RWPE1 (cell line): Measurements from ENCODE around the gene CASKIN1.

Experiments used
- CTCF ChIA-PET: fragments of 350-600 bp; sonication (Branson Sonifier 250); formaldehyde crosslinking; extraction: SDS; loops from one replicate; lab custom pipeline; 2021; lab: Yijun Ruan, JAX
- POLR2A ChIA-PET: fragments of 400-600 bp; formaldehyde crosslinking; extraction: SDS; loops from one replicate; lab custom pipeline; 2020; ENCODE audit warnings: antibody characterized with exemption; ENCODE audit not compliant: low non-redundant PET; lab: Yijun Ruan, JAX
- DNase-seq: peaks from one replicate; pipeline ENCODE4 v3.0.0; 2012; ENCODE audit warnings: low spot score
- H3K27ac ChIP-seq: fragments of 450-650 bp; 2 replicates; pipeline ENCODE4 v1.5.1; 2017
- TF ChIP-seq, protein P1 (sequence below): fragments of 450-650 bp; conservative IDR thresholded peaks from 2 replicates; pipeline ENCODE4 v1.5.1; 2017; ENCODE audit warnings: low read depth, mild to moderate bottlenecking

The CASKIN1 gene

DNA sequence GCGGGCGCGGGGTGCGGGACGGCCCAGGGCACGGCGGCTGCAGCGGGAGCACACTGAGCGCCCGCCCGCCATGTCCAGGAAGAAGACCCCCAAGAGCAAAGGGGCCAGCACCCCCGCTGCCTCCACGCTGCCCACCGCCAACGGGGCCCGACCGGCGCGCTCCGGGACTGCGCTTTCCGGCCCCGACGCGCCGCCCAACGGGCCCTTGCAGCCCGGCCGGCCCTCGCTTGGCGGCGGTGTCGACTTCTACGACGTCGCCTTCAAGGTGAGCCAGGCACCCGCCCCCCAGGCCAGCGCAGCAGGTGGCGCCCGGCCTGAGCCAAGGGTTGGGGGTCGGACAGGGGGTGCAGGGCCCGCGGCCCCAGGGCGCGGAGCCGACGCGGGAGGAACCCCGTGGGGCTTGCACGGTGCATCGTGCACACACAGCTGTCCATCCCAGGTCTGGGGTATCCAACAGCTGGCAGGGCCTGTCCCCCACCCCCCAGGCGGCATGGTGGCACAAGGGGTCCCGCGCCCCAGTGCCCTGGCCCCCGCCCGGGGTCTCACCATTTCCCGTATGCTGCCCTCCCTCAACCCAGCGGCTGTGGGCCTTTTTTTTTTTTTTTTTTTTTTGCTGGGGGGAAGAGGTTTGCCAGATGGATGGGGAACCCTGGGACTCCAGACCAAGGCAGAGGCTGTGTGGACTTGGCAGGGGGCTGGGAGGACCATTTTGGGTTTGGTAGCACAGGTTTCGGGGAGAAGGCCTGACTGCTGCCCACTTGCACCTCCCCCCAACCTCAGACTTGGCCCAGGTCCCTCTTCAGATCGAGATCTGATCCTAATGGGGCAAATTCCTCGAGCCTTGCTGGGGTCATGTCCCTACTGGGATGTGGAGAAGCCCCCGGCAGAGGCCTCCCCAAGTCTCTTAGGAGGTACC is 47.4 kb downstream of the CASKIN1 start:
- POLR2A ChIA-PET: no interaction called here
- peak overlapping the region; percentile 100 for H3K27ac ChIP-seq
- CTCF ChIA-PET: interaction anchor here (0.6 to 1.9 kb wide), 3 partner anchors 8 to 126 kb away, joined by 3 to 8 read pairs (median 5); no protein-coding TSS in a partner anchor
- DNase-seq: no peak
- TF ChIP-seq, protein P1, sequence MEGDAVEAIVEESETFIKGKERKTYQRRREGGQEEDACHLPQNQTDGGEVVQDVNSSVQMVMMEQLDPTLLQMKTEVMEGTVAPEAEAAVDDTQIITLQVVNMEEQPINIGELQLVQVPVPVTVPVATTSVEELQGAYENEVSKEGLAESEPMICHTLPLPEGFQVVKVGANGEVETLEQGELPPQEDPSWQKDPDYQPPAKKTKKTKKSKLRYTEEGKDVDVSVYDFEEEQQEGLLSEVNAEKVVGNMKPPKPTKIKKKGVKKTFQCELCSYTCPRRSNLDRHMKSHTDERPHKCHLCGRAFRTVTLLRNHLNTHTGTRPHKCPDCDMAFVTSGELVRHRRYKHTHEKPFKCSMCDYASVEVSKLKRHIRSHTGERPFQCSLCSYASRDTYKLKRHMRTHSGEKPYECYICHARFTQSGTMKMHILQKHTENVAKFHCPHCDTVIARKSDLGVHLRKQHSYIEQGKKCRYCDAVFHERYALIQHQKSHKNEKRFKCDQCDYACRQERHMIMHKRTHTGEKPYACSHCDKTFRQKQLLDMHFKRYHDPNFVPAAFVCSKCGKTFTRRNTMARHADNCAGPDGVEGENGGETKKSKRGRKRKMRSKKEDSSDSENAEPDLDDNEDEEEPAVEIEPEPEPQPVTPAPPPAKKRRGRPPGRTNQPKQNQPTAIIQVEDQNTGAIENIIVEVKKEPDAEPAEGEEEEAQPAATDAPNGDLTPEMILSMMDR: no peak

DNA sequence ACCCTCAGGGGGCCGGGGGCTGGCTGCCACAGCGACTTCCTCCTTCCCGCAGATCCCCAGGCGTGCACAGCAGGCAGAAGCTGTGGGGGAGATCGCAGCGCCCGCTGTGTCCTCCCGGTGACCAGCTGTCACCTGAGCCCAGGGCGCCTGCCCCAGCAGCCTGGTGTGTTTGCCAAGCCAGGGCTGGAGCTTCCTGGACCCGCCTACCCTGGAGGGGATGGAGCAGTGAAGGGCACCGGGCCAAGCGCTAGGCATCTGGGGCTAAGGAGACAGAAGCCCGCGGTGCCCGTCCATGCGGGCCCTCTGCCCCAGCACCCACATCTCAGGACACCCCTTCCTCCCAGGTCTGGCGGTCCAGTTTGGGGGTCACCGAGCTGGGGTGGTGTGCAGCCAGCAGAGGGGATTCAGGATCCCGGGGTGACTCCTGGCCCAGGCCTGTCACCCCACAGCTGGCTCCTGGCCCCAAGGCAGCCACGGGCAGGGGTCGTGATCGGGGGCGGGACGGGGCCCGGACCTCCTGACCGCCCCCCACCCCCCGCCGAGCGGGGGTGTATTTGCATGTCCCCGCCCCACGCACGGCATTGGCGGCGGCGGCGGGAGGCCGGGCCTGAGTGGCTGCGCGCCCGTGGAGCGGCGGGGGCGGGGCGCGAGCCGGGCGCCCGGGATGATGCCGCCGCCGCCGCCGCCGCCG is 48.3 kb downstream of the CASKIN1 start, which contains the start of gene RAB26:
Gene RAB26 (plus strand): TSS at position 645 of the 691 bp plus-strand sequence. CDS start 159 bp downstream, outside the sequence.
- TF ChIP-seq, protein P1: no peak
- ChIA-PET POLR2A (no interaction called here), CTCF (no interaction called here)

DNA sequence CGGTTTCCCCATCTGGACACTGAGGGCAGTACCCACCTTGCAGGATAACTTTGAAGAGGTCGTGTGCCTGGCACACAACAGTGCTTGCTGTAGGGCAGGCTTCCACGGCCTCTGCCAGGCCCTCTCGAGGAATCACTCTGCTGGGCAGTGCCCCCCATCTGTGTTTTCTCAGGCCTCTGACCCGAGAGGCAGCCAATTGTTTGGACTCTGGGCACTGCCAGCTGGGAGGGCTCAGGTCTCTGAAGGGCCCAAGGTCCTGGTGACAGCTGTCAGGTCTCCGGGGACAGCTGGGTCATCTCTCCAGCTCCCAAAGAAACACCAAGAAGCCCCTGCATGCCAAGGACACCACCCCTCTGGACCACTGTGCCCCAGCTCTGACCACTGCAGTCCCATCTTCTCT is 49.0 kb downstream of the CASKIN1 start:
- TF ChIP-seq, protein P1: no peak

More for the DNA sequence above, 48.3 kb downstream of the CASKIN1 start, which contains the start of gene RAB26:
- peak within 1 kb of the TSS; percentile 100 for H3K27ac ChIP-seq
- DNase-seq: peak; percentile 75

GRCh38 chr16:2145843-2146242 is 50.6 kb downstream of the CASKIN1 start:
- DNase-seq: no peak
- CTCF ChIA-PET: interaction anchor here (0.6 to 1.4 kb wide), 2 partner anchors 116 to 123 kb away, joined by 3 to 6 read pairs; no protein-coding TSS in a partner anchor
- POLR2A ChIA-PET: no interaction called here
- H3K27ac ChIP-seq: peak overlapping the region; percentile 100
- TF ChIP-seq, protein P1: no peak

More for the DNA sequence above, 49.0 kb downstream of the CASKIN1 start:
- H3K27ac ChIP-seq: peak overlapping the region; percentile 100
- CTCF ChIA-PET: interaction anchor here (1.4 kb wide), 1 partner anchor 125 kb away, joined by 6 read pairs; no protein-coding TSS in a partner anchor
- POLR2A ChIA-PET: no interaction called here
- no peak for DNase-seq

DNA sequence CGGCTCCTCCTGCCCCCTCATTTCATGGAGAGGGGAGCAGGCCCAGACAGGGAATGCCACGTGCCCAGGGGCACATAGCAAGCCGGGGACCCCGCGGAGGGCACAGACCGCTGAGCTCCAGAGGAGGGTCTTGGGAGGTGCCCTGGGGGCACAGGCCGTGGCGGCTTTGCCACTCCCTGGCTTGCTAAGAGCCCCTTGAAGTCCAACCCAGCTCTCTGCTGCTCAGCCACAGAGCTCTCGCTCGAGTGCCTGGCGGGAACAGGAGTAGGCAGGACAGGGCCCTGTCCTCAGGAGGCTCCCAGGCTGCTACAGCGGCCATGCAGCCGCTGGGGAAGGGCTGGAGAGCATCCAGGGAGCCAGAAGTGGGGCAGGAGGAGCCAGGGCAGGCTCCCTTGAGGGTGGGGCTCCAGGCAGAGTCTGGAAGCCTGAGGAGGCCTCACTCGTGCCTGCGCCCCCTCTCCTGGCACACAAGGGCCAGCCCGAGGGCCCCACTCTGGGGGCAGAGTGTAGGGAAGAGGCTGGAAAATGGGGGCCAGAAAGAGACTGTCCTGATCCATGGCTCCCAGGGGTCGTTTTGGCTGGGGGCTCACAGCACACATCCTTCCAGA is 52.4 kb downstream of the CASKIN1 start:
- ChIA-PET CTCF (interaction anchor here (0.8 kb wide), 1 partner anchor 23 kb away, joined by 4 read pairs; no protein-coding TSS in a partner anchor), POLR2A (interaction anchor here (0.5 kb wide), 1 partner anchor 245 kb away, joined by 3 read pairs; no protein-coding TSS in a partner anchor)
- no peak for DNase-seq
- peak overlapping the region; percentile 8 for H3K27ac ChIP-seq
- TF ChIP-seq, protein P1: no peak
